HG02840 (cell line): Measurements from ENCODE around the gene ANGEL1.

Experiments
- ATAC-seq: cut with Tn5 transposase; IDR thresholded peaks from one replicate; pipeline ENCODE4 v1.9.1; 2021; ENCODE audit warnings: mild to moderate bottlenecking, moderate library complexity, moderate number of reproducible peaks; ENCODE audit not compliant: unreplicated experiment, low FRiP score

Gene ANGEL1

GRCh38 chr14:76767681-76768656 lies 44.7 kb downstream of the ANGEL1 start:
- peak; percentile 75 for ATAC-seq

GRCh38 chr14:76765461-76765931 lies 47.2 kb downstream of the ANGEL1 start:
- no peak for ATAC-seq

GRCh38 chr14:76763096-76764041 lies 49.3 kb downstream of the ANGEL1 start:
- ATAC-seq, result no peak

GRCh38 chr14:76762411-76763095 lies 50.1 kb downstream of the ANGEL1 start:
- ATAC-seq, result no peak

- ATAC-seq, result no peak
These were observed 50.7 kb downstream of the ANGEL1 start for GRCh38 chr14:76761960-76762410.

GRCh38 chr14:76761136-76761959 lies 51.3 kb downstream of the ANGEL1 start, which contains the start of gene VASH1:
Gene VASH1, plus strand, starts transcription at chr14:76761468. Its CDS starts 1,354 bp downstream, at chr14:76762822.
- ATAC-seq, result no peak

GRCh38 chr14:76760331-76761135 lies 52.1 kb downstream of the ANGEL1 start:
- no peak for ATAC-seq

GRCh38 chr14:76759589-76759988 lies 53.1 kb downstream of the ANGEL1 start:
- ATAC-seq, result no peak

GRCh38 chr14:76756371-76756750 lies 56.3 kb downstream of the ANGEL1 start:
- ATAC-seq, result no peak

GRCh38 chr14:76755610-76756370 lies 56.9 kb downstream of the ANGEL1 start:
- ATAC-seq, result no peak

- no peak for ATAC-seq
These were observed 58.1 kb downstream of the ANGEL1 start for GRCh38 chr14:76754586-76754985.

GRCh38 chr14:76753541-76754198 lies 59.0 kb downstream of the ANGEL1 start:
- ATAC-seq, result no peak

- no peak for ATAC-seq
These were observed 59.9 kb downstream of the ANGEL1 start for GRCh38 chr14:76752744-76753143.

GRCh38 chr14:76742966-76743365 lies 69.7 kb downstream of the ANGEL1 start:
- no peak for ATAC-seq

GRCh38 chr14:76742185-76742584 lies 70.5 kb downstream of the ANGEL1 start:
- ATAC-seq, result no peak

- ATAC-seq, result no peak
These were observed 71.6 kb downstream of the ANGEL1 start for GRCh38 chr14:76741074-76741473.
